HG03442 (cell line): ENCODE data around the gene RPL35A.

Experiments
- ATAC-seq: cut with Tn5 transposase; IDR thresholded peaks from one replicate; pipeline ENCODE4 v1.9.1; 2021; ENCODE audit warnings: mild to moderate bottlenecking, moderate library complexity; ENCODE audit not compliant: unreplicated experiment

Gene RPL35A

GRCh38 chr3:197994736-197995135 lies 44.7 kb downstream of the RPL35A start:
- no peak for ATAC-seq

- no peak for ATAC-seq
Observed at GRCh38 chr3:197996855-197997254, 46.9 kb downstream of the RPL35A start.

GRCh38 chr3:197997936-197998335 lies 47.9 kb downstream of the RPL35A start:
- ATAC-seq: no peak
